ENCODE data around the gene LEKR1. TPM values are rescaled to one million over a fixed set of nuclear protein-coding genes. Genes with fewer than 3 reads are reported as not detected.

LEKR1 gene
- total RNA-seq, 1 experiment from 2014 or later: 1.3 TPM

DNA sequence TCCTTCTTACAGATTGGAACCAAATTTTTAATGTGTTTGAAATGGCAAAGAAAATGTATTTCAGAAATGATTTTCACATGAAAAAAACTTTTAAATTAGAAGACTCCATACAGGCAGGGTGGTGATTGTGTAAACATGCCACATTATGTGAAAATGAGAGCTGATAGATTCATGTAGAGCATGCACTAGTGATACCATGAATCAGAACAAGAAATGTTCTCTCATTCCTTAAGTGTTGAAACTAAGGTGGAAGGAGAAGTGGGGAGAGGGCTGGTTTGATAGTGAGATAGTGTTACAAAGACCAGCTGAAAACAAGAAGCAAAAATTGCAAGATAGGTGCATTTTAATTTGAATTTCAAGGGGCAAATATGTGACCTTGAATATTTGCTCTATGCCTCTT is 233.5 kb downstream of the LEKR1 start:
- Mint-ChIP-seq H3K9me3 (ENCODE audit: unreplicated experiment) (no peaks in the 10 kb centered on the region), H3K27ac (ENCODE audit: low read depth, unreplicated experiment) (no peak overlapping the region), H3K36me3 (ENCODE audit: insufficient read depth, unreplicated experiment) (no peaks in the 10 kb centered on the region), H3K27me3 (ENCODE audit: insufficient read depth, unreplicated experiment) (no peaks in the 10 kb centered on the region), H3K4me3 (ENCODE audit: unreplicated experiment) (no peak overlapping the region), H3K4me1 (ENCODE audit: insufficient read depth, unreplicated experiment) (no peaks in the 10 kb centered on the region)
- intact Hi-C loops (cut with micrococcal nuclease): no loop called here
- DNase-seq (ENCODE audit: unreplicated experiment): no peak
- CTCF ChIA-PET: no interaction called here
- TF ChIP-seq, protein P1, sequence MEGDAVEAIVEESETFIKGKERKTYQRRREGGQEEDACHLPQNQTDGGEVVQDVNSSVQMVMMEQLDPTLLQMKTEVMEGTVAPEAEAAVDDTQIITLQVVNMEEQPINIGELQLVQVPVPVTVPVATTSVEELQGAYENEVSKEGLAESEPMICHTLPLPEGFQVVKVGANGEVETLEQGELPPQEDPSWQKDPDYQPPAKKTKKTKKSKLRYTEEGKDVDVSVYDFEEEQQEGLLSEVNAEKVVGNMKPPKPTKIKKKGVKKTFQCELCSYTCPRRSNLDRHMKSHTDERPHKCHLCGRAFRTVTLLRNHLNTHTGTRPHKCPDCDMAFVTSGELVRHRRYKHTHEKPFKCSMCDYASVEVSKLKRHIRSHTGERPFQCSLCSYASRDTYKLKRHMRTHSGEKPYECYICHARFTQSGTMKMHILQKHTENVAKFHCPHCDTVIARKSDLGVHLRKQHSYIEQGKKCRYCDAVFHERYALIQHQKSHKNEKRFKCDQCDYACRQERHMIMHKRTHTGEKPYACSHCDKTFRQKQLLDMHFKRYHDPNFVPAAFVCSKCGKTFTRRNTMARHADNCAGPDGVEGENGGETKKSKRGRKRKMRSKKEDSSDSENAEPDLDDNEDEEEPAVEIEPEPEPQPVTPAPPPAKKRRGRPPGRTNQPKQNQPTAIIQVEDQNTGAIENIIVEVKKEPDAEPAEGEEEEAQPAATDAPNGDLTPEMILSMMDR (IDR thresholded peaks at IDR 0.05; ENCODE audit: unreplicated experiment): no peak
- BruUV-seq (replicated peaks): no TSS peak
- POLR2A ChIA-PET: no interaction called here

DNA sequence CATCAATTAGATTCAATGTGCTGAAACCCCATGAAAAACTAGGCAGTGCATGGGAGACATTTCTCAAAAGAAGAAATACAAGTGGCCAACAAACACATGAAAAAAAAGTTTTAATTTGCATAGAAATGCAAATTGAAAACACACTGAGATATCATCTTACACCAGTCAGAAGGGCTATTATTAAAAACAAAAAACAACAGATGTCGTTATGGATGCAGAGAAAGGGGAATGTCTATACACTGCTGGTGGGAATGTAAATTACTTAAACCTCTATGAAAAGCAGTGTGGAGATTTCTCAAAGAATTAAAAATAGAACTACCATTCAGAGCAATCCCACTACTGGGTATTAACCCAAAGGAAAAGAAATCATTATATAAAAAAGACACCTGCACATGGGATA is 235.1 kb downstream of the LEKR1 start:
- DNase-seq (ENCODE audit: unreplicated experiment): no peak
- H3K4me1 Mint-ChIP-seq (ENCODE audit: insufficient read depth, unreplicated experiment): no peaks in the 10 kb centered on the region
- no TSS peak for BruUV-seq (replicated peaks)
- intact Hi-C loops (cut with micrococcal nuclease): no loop called here
- no peaks in the 10 kb centered on the region for H3K36me3 Mint-ChIP-seq (ENCODE audit: insufficient read depth, unreplicated experiment)
- ChIA-PET CTCF (no interaction called here), POLR2A (no interaction called here)
- H3K27me3 Mint-ChIP-seq (ENCODE audit: insufficient read depth, unreplicated experiment): no peaks in the 10 kb centered on the region
- no peaks in the 10 kb centered on the region for H3K9me3 Mint-ChIP-seq (ENCODE audit: unreplicated experiment)
- TF ChIP-seq, protein P1 (IDR thresholded peaks at IDR 0.05; ENCODE audit: unreplicated experiment): no peak
- no peak overlapping the region for H3K4me3 Mint-ChIP-seq (ENCODE audit: unreplicated experiment)
- H3K27ac Mint-ChIP-seq (ENCODE audit: low read depth, unreplicated experiment): no peak overlapping the region

DNA sequence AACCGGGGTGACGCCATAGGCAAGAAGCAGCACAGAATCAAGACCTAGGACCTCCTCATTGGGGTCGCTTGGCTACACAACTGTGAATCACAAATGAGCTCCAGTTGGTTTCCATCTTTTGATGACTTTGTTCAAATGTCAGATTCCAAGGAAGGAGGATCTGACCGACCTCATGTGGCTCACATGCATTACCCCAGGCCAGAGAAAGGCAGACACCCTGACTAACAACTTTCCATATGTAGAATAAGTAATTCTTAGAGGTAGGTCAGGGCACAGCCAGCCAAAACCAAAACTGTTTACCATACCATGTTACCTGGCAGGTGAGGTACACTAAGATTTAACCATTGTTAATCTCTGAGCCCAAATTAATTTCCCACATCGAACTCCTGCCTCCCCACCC is 237.3 kb downstream of the LEKR1 start:
- TF ChIP-seq, protein P1 (IDR thresholded peaks at IDR 0.05; ENCODE audit: unreplicated experiment): no peak
- no peak overlapping the region for H3K4me3 Mint-ChIP-seq (ENCODE audit: unreplicated experiment)
- ChIA-PET CTCF (interaction anchor here (0.7 to 1.5 kb wide), 2 partner anchors 9 to 17 kb away, joined by 3 read pairs; no protein-coding TSS in a partner anchor), POLR2A (no interaction called here)
- H3K4me1 Mint-ChIP-seq (ENCODE audit: insufficient read depth, unreplicated experiment): no peaks in the 10 kb centered on the region
- no peaks in the 10 kb centered on the region for H3K27me3 Mint-ChIP-seq (ENCODE audit: insufficient read depth, unreplicated experiment)
- H3K27ac Mint-ChIP-seq (ENCODE audit: low read depth, unreplicated experiment): no peak overlapping the region
- H3K9me3 Mint-ChIP-seq (ENCODE audit: unreplicated experiment): no peaks in the 10 kb centered on the region
- no peaks in the 10 kb centered on the region for H3K36me3 Mint-ChIP-seq (ENCODE audit: insufficient read depth, unreplicated experiment)
- no TSS peak for BruUV-seq (replicated peaks)
- DNase-seq (ENCODE audit: unreplicated experiment): no peak
- intact Hi-C loops (cut with micrococcal nuclease): no loop called here

DNA sequence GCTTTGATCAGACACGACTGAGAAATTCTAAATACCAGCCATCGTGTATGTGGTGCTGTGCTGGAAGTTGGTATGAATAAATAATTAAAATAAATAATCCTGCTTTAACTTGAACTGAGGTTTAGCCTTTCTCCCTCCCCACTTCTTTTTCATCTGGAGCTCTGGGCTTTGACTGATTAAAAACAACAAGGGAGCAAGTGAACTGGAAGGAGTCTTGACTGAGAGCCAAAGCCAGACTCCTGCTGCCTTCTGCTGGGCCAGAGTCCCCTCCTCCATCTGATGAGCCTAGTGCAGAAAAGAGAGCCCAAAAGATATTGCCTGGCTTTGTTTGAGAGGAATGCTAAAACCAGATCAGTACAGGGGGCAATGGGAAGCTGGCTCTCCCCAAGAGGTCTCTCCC is 237.8 kb downstream of the LEKR1 start:
- BruUV-seq (replicated peaks): no TSS peak

More for the DNA sequence above, 237.8 kb downstream of the LEKR1 start:
- ChIA-PET CTCF (no interaction called here), POLR2A (no interaction called here)
- no peak for DNase-seq (ENCODE audit: unreplicated experiment)
- intact Hi-C loops (cut with micrococcal nuclease): no loop called here
- H3K4me1 Mint-ChIP-seq (ENCODE audit: insufficient read depth, unreplicated experiment): no peaks in the 10 kb centered on the region
- no peak overlapping the region for H3K27ac Mint-ChIP-seq (ENCODE audit: low read depth, unreplicated experiment)
- H3K4me3 Mint-ChIP-seq (ENCODE audit: unreplicated experiment): no peak overlapping the region
- no peaks in the 10 kb centered on the region for H3K36me3 Mint-ChIP-seq (ENCODE audit: insufficient read depth, unreplicated experiment)
- TF ChIP-seq, protein P1 (IDR thresholded peaks at IDR 0.05; ENCODE audit: unreplicated experiment): no peak
- H3K9me3 Mint-ChIP-seq (ENCODE audit: unreplicated experiment): no peaks in the 10 kb centered on the region
- H3K27me3 Mint-ChIP-seq (ENCODE audit: insufficient read depth, unreplicated experiment): no peaks in the 10 kb centered on the region
